ENCODE results near the gene RNF114. TPM values are rescaled to one million over a fixed set of nuclear protein-coding genes. Genes with fewer than 3 reads are reported as not detected.

The RNF114 gene
- polyA plus RNA-seq, 1 of the 3 experiments (the other 2 are of a cell fraction) = 55.0 TPM

DNA sequence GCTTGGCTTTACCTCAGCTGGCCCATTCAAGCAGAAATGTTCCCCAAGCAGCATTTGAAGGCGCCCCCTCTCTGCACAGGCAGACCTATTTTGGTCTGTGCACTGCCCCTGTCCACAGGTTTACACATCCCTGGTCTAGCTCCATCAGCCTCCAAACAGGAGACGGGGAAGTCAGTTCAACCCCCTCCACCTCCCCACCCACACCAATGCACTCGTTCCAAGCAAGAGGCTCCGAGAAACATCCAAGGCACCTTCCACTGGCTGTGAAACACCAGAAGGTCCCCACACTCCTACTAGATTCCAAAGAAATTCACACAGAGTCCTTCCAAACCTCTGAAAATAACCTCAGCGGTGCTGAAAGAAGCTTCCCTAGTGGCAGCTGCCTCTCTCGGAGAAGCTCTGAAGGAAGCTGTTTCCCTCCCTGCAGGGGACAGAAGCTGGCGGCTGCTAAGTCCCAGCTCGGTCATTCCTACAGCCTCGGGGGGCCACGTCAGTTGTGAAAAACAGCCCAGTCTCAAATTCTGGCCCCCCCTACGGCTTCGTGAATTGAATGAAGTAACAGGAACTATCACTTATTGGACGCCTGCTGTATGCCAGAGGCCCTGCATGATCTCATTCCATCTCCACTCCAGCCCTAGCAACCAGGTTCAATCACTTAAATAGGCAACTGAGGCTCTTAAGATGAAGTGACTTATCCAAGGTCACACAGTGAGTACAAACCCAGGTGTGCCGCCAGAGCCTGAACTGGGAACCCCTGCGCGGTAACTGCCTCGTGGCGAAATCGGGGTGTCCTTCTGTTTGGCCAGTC lies 21.7 kb upstream of the RNF114 start:
- H3K27me3 ChIP-seq (ENCODE audit: insufficient read depth) = no peaks in the 10 kb centered on the region
- H3K4me1 ChIP-seq (ENCODE audit: control insufficient read depth in 1 of 2, insufficient read depth in 2 of 2, low read depth in 1 of 2, low read length in 1 of 2) = peaks cover 0 to 19% of the 10 kb centered on the region in 2 experiments; a peak in 1 of 4 replicates
- no peak for DNase-seq
- H2AFZ ChIP-seq (ENCODE audit: low read depth) = peak overlapping the region; percentile 97
- peaks cover 9% of the 10 kb centered on the region for H3F3A ChIP-seq (replicated peaks; ENCODE audit: insufficient read depth)
- H3K9me3 ChIP-seq = no peaks in the 10 kb centered on the region
- peak overlapping the region; percentile 98 to 100; a peak in 3 of 4 replicates for H3K27ac ChIP-seq (ENCODE audit: low read depth in 2 of 2, low read length in 1 of 2)
- H4K20me1 ChIP-seq (ENCODE audit: insufficient read depth) = peaks cover 48% of the 10 kb centered on the region
- peaks cover 0 to 7% of the 10 kb centered on the region in 2 experiments for H3K36me3 ChIP-seq (replicated peaks in 1 of 2; ENCODE audit: control insufficient read depth in 1 of 2, insufficient read depth in 2 of 2, low read length in 1 of 2)
- 7% methylated on average over 10 of the region's 19 CpGs for WGBS (ENCODE audit: low lambda C conversion rate)
- H3K9me2 ChIP-seq = no peaks in the 10 kb centered on the region
- TF ChIP-seq EP300 (IDR thresholded peaks at IDR 0.05; ENCODE audit: borderline replicate concordance in 1 of 2, low read depth in 1 of 2, low read length in 1 of 2) (no peak), RAD21 (IDR thresholded peaks at IDR 0.05; ENCODE audit: low read length) (no peak), ZBTB33 (IDR thresholded peaks at IDR 0.05; ENCODE audit: borderline replicate concordance, low read depth) (no peak), TEAD4 (IDR thresholded peaks at IDR 0.05; ENCODE audit: borderline replicate concordance, insufficient read depth) (no peak), GABPA (IDR thresholded peaks at IDR 0.05; ENCODE audit: low read depth) (no peak), CHD2 (IDR thresholded peaks at IDR 0.05; ENCODE audit: low read length, partially characterized antibody) (no peak), NRF1 (IDR thresholded peaks at IDR 0.05; ENCODE audit: low read depth, low read length) (no peak), USF2 (IDR thresholded peaks at IDR 0.05; ENCODE audit: borderline replicate concordance, low read depth, low read length) (no peak), CTCF (IDR thresholded peaks at IDR 0.05) (no peak), EZH2phosphoT487 (IDR thresholded peaks at IDR 0.05; ENCODE audit: borderline replicate concordance, low read depth) (no peak), FOXM1 (IDR thresholded peaks at IDR 0.05; ENCODE audit: low read depth) (no peak), TCF12 (IDR thresholded peaks at IDR 0.05) (no peak), SIN3A (IDR thresholded peaks at IDR 0.05; ENCODE audit: borderline replicate concordance, low read depth, low read length) (no peak), YY1 (IDR thresholded peaks at IDR 0.05; ENCODE audit: low read depth) (no peak)
- TF ChIP-seq, protein P1, sequence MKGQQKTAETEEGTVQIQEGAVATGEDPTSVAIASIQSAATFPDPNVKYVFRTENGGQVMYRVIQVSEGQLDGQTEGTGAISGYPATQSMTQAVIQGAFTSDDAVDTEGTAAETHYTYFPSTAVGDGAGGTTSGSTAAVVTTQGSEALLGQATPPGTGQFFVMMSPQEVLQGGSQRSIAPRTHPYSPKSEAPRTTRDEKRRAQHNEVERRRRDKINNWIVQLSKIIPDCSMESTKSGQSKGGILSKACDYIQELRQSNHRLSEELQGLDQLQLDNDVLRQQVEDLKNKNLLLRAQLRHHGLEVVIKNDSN (IDR thresholded peaks at IDR 0.05; ENCODE audit: borderline replicate concordance, low read depth) = no peak
- peak overlapping the region; percentile 98 for H3K4me2 ChIP-seq
- H3K9ac ChIP-seq = peak overlapping the region; percentile 98
- POLR2A ChIA-PET = no interaction called here
- peaks cover 58% of the 10 kb centered on the region for H3K79me2 ChIP-seq (ENCODE audit: insufficient read depth)
- H3K4me3 ChIP-seq (ENCODE audit: low read depth in 2 of 2, low read length in 1 of 2) = peak overlapping the region; percentile 89 to 97
- CTCF ChIA-PET = interaction anchor here (0.9 to 3.3 kb wide), 5 partner anchors 22 to 373 kb away, joined by 3 to 11 read pairs (median 6); partner anchors contain the start of gene RNF114
